Neural cell (in vitro differentiated cells): ENCODE measurements around the gene HENMT1.

Source experiments
- EP300 ChIP-seq: fragments of 450-650 bp; conservative IDR thresholded peaks from 2 replicates; pipeline ENCODE4 v1.6.1; 2014; ENCODE audit warnings: antibody characterized with exemption, mild to moderate bottlenecking, moderate library complexity; ENCODE audit not compliant: poor library complexity, severe bottlenecking
- EZH2 ChIP-seq: fragments of 200-600, 300-800 bp; shearing (Covaris generic), sonication (generic); IDR thresholded peaks from 2 replicates; pipeline ENCODE4 v1.6.1; 2014; ENCODE audit warnings: antibody characterized with exemption, low read length, borderline replicate concordance, mild to moderate bottlenecking; ENCODE audit not compliant: insufficient read depth, poor library complexity, severe bottlenecking
- POLR2AphosphoS5 ChIP-seq: IDR thresholded peaks from 2 replicates; pipeline ENCODE4 v1.6.1; 2012
- TF ChIP-seq, protein P1 (sequence below): fragments of 450-650 bp; IDR thresholded peaks from 2 replicates; pipeline ENCODE4 v1.5.1; 2014; ENCODE audit warnings: antibody characterized with exemption, mild to moderate bottlenecking, moderate library complexity; ENCODE audit not compliant: poor library complexity, severe bottlenecking
- TF ChIP-seq, protein P2 (sequence below): IDR thresholded peaks from 2 replicates; pipeline ENCODE4 v1.6.1; 2012; ENCODE audit warnings: borderline replicate concordance

DNA sequence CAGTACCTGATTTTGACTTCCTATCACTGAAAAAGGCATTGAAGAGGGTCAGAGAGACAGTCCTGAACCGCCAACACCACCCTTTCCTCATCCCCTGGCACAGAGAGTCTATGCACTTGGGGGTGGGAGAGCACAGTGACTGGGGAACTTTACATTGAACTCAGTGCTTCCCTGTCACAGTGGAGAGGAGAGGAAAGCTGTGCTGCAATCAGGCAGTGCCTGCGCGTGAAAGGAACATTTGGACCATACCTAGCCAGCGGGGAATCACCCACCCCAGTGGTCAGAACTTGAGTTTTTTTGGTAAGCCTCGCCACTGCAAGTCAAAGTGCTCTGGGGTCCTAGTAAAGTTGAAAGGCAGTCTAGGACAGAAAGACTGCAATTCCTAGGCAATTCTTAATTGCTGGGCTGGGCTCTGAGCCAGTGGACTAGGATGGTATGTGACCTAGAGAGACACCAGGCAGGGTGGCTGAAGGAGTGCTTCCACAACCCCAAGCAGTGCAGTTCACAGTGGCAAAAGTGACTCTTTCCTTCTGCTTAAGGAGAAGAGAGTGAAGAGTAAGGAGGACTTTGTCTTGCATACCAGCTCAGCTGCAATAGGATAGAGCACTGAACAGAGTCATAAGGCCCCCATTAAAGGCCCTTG is 9.4 kb upstream of the HENMT1 start:
- no peak for TF ChIP-seq POLR2AphosphoS5
- TF ChIP-seq, protein P1, sequence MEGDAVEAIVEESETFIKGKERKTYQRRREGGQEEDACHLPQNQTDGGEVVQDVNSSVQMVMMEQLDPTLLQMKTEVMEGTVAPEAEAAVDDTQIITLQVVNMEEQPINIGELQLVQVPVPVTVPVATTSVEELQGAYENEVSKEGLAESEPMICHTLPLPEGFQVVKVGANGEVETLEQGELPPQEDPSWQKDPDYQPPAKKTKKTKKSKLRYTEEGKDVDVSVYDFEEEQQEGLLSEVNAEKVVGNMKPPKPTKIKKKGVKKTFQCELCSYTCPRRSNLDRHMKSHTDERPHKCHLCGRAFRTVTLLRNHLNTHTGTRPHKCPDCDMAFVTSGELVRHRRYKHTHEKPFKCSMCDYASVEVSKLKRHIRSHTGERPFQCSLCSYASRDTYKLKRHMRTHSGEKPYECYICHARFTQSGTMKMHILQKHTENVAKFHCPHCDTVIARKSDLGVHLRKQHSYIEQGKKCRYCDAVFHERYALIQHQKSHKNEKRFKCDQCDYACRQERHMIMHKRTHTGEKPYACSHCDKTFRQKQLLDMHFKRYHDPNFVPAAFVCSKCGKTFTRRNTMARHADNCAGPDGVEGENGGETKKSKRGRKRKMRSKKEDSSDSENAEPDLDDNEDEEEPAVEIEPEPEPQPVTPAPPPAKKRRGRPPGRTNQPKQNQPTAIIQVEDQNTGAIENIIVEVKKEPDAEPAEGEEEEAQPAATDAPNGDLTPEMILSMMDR, result no peak
- no peak for TF ChIP-seq EP300
- TF ChIP-seq, protein P2, sequence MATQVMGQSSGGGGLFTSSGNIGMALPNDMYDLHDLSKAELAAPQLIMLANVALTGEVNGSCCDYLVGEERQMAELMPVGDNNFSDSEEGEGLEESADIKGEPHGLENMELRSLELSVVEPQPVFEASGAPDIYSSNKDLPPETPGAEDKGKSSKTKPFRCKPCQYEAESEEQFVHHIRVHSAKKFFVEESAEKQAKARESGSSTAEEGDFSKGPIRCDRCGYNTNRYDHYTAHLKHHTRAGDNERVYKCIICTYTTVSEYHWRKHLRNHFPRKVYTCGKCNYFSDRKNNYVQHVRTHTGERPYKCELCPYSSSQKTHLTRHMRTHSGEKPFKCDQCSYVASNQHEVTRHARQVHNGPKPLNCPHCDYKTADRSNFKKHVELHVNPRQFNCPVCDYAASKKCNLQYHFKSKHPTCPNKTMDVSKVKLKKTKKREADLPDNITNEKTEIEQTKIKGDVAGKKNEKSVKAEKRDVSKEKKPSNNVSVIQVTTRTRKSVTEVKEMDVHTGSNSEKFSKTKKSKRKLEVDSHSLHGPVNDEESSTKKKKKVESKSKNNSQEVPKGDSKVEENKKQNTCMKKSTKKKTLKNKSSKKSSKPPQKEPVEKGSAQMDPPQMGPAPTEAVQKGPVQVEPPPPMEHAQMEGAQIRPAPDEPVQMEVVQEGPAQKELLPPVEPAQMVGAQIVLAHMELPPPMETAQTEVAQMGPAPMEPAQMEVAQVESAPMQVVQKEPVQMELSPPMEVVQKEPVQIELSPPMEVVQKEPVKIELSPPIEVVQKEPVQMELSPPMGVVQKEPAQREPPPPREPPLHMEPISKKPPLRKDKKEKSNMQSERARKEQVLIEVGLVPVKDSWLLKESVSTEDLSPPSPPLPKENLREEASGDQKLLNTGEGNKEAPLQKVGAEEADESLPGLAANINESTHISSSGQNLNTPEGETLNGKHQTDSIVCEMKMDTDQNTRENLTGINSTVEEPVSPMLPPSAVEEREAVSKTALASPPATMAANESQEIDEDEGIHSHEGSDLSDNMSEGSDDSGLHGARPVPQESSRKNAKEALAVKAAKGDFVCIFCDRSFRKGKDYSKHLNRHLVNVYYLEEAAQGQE, result no peak
- TF ChIP-seq EZH2, result no peak
